T-helper 2 cell (primary cell): ENCODE measurements around the gene CC2D2A.

Experiments
- DNase-seq, 5 experiments: peaks; one replicate each; pipeline versions ENCODE4 v3.0.0 to v3.0.0-alpha.2; 2012 to 2022
- total RNA-seq, 2 donors: gene quantifications; one replicate each; lab custom pipeline; 2026; lab: John Stamatoyannopoulos, UW

Gene CC2D2A
- total RNA-seq = 0 to 0.54 reads per million in 2 donors

GRCh38 chr4:15469402-15470127 lies at the start of gene CC2D2A:
Gene CC2D2A, plus strand, starts transcription at chr4:15469882. Its CDS starts 6,051 bp downstream, at chr4:15475933.
- no peak for DNase-seq

DNA sequence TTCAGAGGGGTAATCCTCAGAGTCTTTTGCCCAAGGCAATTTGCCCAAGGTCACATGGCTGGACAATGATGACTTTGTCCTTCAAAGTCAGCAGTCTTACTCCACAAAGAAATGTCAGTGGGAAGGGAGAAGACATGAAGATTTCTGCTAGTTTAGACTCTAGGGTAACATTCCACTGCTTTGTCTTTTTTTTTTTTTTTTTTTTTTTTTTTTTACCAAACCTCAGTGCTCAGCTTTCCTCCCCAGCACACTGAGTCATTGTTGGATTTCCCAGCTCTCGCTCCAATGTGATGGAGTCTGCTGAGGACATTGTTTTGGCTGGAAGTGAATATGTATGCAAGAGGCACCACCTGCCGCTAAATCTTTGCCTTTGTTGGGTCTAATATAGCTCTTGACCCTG lies 49.0 kb upstream of the CC2D2A start:
- DNase-seq = no peak

GRCh38 chr4:15423285-15423711 lies 46.4 kb upstream of the CC2D2A start:
- DNase-seq = no peak

DNA sequence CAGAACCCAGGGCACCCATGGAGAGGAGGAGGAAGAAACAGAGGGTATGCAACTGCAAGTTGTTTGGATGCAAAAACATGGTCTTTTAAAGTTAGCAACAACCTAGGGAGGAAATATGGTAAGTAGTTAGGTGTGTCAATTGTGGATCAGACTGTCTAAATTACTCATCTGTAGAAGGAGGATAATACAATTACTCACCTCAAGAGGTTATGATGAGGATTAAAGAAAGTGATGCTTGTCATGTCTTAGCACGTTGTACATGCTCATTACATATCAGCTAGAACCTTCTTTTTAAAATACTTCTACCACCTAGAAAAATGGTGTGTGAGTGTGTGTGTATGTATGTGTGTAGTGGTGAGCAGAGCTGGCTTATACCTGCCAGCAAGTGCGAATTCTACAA lies 44.2 kb upstream of the CC2D2A start:
- peak in 1 of 5 experiments; percentile 37 for DNase-seq

- no peak for DNase-seq
Measured at GRCh38 chr4:15427161-15427560, 42.5 kb upstream of the CC2D2A start.

DNA sequence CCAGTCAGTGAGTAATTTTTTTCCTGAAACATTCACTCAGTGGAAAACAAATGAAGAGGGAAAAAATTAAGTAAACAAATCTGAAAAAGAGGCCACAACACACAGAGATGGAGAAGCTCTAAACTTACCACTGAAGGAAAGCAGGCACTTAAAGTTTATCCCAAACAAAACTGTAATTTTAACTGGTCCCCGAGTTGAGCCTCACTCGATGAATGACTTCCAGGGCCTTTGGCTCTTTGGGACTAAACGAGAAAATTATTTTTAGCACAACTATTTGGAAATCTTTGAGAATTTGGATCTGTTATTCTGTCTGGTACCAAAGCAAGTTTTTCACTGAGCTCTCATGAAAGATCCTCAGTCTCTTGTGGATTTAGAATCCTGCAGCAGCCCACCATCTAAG lies 42.0 kb upstream of the CC2D2A start, which contains the start of gene C1QTNF7:
TSS of gene C1QTNF7 (plus strand) at position 333 of the 400 bp plus-strand sequence. CDS start 7,711 bp downstream, outside the sequence.
- no peak for DNase-seq

- DNase-seq = no peak
Measured at GRCh38 chr4:15428611-15429010, 41.1 kb upstream of the CC2D2A start.

DNA sequence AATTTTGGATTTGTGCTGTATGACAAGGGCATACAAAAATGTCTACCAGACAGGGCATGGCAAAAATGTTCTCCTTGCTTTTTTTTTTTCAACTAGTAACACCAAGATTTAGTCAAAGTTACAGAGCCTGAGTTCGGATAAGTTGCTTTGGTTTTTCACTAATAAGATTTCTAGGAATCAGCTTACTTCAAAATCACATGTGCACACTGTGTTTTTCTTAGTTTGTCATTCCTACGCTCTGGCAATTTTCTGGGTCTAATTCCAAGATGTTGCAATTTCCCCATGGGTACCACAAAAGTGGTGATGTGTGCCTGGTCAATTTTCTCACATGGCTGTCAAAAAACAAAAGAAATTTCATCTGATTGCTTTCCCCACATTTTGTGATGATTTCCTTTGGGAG lies 35.6 kb upstream of the CC2D2A start:
- DNase-seq = no peak

DNA sequence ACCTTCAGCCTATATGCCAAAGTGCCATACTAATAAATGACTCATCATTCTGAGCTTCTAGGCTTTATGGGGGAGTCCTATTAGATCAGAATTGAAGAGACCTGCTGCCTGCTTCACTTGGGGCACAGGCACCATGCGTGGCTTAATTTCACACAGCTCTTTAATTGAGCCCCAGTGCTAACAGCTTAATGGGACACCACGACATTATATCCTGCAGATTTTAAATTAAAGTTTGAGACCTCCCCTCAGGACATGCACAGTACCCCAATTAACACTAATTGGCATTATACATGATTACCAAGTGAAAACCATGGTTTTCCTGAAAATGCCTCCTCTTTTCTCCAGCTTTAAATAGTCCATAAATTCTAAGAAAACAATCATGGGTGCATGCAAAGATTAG lies 35.0 kb upstream of the CC2D2A start:
- DNase-seq = no peak

- no peak for DNase-seq
Measured at GRCh38 chr4:15436513-15436912, 33.2 kb upstream of the CC2D2A start.

DNA sequence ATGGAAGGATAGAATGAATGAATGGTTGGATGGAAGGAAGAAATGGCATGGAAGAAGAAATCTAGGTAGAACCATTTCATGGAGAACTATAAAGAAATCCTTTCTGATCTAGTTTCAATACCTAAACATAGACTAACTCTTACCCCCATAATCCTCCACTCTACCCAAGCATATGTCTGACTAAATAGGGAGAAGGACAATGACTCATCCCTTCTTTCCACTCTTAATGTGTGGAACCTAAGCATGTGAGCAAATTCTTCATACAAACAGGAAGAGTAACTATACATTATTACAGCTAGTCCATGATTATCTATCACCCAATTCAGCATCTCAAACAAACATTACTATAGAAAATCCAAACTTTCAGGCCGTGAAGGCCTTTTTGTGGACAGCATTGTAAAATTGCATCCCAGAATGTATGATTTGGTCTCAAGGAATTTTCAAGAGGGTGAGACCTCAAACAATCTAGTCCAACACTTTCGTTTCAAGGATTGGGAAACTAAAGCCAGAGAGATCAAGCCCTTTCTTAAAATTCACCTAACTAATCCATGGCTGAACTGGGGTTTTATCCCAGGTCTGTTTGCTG lies 30.6 kb upstream of the CC2D2A start:
- no peak for DNase-seq

GRCh38 chr4:15443371-15444160 lies 26.1 kb upstream of the CC2D2A start:
- DNase-seq = no peak

- DNase-seq = no peak
Measured at GRCh38 chr4:15444276-15444675, 25.4 kb upstream of the CC2D2A start.

- DNase-seq = peak in 1 of 5 experiments; percentile 9
Measured at GRCh38 chr4:15444879-15445547, 24.7 kb upstream of the CC2D2A start.

DNA sequence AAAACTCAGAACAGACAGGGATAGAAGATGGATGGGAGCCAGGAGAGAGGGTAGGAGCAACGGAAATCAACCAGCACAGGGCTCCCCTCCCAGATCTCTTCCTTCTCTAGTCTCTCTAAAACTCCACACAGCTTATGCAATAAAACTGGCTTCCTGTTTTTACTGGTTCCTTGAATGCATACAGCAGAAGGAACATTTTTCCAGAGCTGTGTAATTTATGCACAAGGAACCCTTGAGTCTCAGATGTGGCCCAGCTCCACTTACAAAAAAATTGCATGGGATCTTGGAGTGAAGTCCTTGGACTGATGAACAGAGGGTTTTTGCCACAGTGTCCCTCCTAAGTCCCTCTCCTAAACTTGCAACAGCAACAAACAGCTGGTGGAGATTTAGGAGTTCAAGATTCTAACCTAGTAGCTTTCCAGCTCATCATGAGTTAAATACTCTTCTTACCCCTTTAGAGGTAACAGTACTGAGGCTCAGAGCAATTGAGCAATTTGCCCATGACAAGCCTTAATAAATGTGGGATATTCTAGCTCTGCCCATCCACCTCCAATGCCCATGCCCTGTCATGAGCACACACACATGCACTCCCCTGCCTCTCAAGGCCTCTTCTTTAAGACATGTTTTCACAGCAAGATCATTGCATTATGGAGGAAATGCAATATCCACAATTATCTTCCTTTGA lies 18.4 kb upstream of the CC2D2A start:
- no peak for DNase-seq

- DNase-seq = no peak
Measured at GRCh38 chr4:15451866-15452765, 17.6 kb upstream of the CC2D2A start.

DNA sequence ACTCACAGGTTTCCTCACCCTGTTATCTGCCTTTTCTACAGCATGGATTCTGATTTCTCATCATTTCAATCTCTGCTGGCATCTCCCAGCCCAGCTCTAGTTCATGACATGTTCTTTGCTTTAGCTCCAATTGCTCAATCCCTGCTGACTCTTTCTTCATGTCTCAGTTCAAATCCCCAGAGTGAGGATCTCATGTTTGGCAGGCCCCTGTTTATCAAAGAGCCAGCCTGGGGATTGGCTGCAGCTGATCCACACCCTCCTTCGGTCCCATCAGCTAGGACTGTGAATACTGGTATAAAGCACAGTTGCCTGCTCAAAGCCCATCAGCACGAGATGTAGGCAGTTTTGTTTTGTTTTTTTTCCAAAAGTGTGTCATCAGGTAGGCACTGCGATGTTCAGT lies 14.4 kb upstream of the CC2D2A start:
- no peak for DNase-seq

DNA sequence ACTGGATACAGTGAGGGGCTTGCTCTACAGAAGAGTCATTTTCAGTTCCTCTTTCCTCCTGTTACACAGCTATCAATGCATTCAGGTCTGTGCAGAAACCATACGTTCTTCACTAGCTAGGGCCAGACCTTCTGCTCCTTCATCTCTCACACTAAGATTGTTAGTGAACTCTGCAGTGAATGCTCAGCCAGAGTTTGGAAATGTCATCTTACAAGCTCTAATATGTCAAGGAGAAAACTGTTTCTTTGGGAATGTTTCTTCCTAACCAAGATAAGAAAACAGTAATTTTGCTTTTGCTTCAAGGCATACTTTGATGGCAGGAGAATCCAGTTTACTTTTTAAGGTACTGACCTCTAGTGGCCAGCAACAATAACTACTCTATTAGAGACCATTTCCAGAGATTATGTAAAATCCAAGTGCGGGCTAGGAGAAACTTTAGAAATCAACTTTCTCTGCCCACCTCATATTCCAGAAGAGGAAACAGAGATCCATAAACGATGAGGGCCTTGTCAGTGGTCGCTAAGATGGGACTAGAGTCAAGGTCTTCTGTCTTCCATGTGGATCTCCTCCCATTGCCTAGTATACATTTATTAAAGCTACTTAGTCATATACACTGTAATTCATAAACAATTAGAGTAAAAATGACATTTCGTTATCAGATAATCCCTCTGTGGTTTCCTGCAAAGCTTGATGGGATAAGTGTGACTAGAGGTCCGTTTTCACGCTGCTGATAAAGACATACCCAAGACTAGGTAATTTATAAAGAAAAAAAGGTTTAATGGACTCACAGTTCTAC lies 12.1 kb upstream of the CC2D2A start:
- peak in 1 of 5 experiments; percentile 43 for DNase-seq

DNA sequence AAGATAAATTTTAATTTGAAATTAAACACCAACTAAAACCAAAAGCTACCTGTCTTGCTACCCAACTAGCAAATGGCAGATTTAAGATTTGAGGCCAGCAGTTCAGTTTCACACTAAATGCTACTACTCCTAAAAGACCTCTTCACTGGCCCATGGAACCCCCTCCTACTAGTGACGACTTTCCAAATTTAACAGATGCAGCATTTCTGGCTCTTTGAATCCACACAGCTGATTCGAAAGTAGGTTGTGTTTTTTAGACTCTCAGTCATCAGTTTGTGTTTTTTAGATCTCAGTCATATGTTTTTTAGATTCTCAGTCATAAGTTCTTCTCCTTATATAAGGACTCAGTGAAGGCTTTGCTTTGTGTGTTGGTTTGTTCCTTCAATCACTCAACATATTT lies 11.1 kb upstream of the CC2D2A start:
- no peak for DNase-seq

GRCh38 chr4:15459706-15460105 lies 10.0 kb upstream of the CC2D2A start:
- no peak for DNase-seq
